T follicular helper cell (primary cell): ENCODE measurements around the gene SEC61A1.

Experiments
- DNase-seq: peaks from one replicate; pipeline ENCODE4 v3.0.0-alpha.2; 2020; ENCODE audit warnings: low read depth

SEC61A1 gene

DNA sequence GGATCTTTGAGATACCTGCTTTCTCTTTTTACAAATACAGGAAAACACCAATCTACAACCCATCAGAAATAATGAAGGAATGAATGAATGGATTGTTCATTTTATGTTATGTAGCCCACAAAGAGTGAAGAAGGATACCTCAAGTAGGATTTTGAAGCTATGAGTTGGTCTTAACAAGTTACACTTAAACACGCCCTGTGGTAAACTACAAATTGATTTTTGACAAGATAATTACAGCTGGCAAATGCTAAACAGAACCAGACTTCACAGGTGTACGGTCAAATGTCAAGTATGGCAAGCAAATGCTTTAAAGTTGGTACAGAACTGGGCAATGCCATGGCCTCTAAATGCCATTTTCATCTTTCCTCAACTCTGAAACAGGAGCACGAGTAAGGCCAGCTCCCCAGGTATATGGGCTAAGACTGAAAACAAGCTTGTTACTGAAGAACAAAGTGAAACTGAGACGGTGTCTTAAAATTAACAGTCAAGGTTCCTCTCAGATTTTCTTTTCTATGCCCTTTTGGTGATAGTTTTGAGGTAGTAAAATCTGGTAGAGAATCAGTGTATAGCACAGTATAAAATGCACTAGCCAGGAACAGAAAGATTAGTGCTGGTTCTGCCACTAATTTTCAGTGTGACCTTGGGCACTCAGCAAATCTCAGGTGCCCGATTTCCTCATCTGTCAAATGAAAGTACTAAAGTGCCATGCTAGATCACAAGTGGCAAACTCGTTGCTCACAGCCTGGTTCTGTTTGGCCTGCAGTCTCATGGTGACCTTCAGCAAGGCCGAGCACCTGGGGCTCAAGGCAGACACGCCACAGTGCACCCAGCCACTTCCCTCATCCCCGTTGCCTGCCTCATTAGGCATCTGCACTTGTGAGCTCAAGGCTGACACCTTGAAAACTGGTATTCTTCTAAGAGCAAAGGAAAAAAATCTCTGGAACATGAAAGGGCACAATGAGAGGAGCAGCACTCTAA lies 61.9 kb downstream of the SEC61A1 start:
- DNase-seq = no peak
